Right lobe of liver (tissue), 6 donors: ENCODE results near the gene GAS2L1. TPM values are rescaled to one million over a fixed set of nuclear protein-coding genes. Genes with fewer than 3 reads are reported as not detected.

ENCODE experiments used
- ATAC-seq, 4 donors: fragments of 200-7000 bp; cut with Tn5 transposase; one replicate each; pipeline ENCODE4 v1.9.1; 2020; ENCODE audit warnings: mild to moderate bottlenecking in 4 of 4, moderate library complexity in 4 of 4
- DNase-seq, 3 donors: peaks; one replicate each; pipeline ENCODE4 v3.0.0-alpha.2; 2020
- H3K27ac ChIP-seq, 3 donors: fragments of 200-600 bp; one replicate each; pipeline ENCODE4 v1.8.0; 2022
- H3K27me3 ChIP-seq, 2 donors: fragments of 200-600 bp; one replicate each; pipeline ENCODE4 v1.8.0; 2022
- H3K36me3 ChIP-seq, 4 donors: fragments of 200-600 bp; sonication (generic) in 1 of 4; one replicate each; pipeline versions ENCODE4 v1.5.1 to v1.8.0; 2017 to 2022; ENCODE audit warnings: control low read depth in 1 of 4
- H3K4me1 ChIP-seq, 4 donors: fragments of 200-600 bp; sonication (generic) in 1 of 4; one replicate each; pipeline versions ENCODE4 v1.5.1 to v1.8.0; 2017 to 2022; ENCODE audit warnings: control low read depth in 1 of 4
- H3K4me3 ChIP-seq, 3 donors: fragments of 200-600 bp; one replicate each; pipeline ENCODE4 v1.8.0; 2022
- H3K9me3 ChIP-seq, 4 donors: fragments of 200-600 bp; sonication (generic) in 1 of 4; one replicate each; pipeline versions ENCODE4 v1.5.1 to v1.8.0; 2017 to 2022; ENCODE audit warnings: control low read depth in 1 of 4
- CTCF ChIP-seq, 4 donors: fragments of 200-600 bp in 3 of 4; fragments of 450-650 bp in 1 of 4; IDR thresholded peaks; one replicate each; pipeline versions ENCODE4 v1.5.1 to v1.8.0; 2016 to 2022; ENCODE audit warnings: antibody characterized with exemption in 4 of 4, mild to moderate bottlenecking in 2 of 4
- POLR2A ChIP-seq: fragments of 450-650 bp; IDR thresholded peaks from one replicate; pipeline ENCODE4 v1.6.1; 2017; ENCODE audit warnings: antibody characterized with exemption, mild to moderate bottlenecking
- WGBS: methylation state at CpG from one replicate; pipeline ENCODE4 v1.1.6; 2018; ENCODE audit warnings: low coverage, low lambda C conversion rate; ENCODE audit not compliant: insufficient coverage; ENCODE audit errors: missing lambda C conversion rate; 5-methylcytosine and 5-hydroxymethylcytosine counted together
- intact Hi-C, 2 donors: fragments of 100-400 bp; cut with DNase I; formaldehyde crosslinking; loops; one replicate each; pipeline versions ENCODE4 v1.11.2 to v1.14.1; 2022
- total RNA-seq, 6 experiments: library from RNA; depleted of rRNA in 2 of 6; stranded (reverse); fragments of >200 nt in 2 of 6; fragmentation: NEBNext Ultra II Directional in 3 of 6; extraction: Animal tissue kit (Norgen Biotek cat#: 25700) in 3 of 6; gene quantifications; one replicate each; pipeline versions ENCODE4 v1.1.0 to v1.2.4, GENCODE V29; 2016 to 2023
- donor health status: DM: no; HTN: yes; CAD: no.
- donor health status: DM: no; HTN: no; CAD: no.
- donor health status: DM: no; HTN: no; CAD: no.
- donor health status: DM: no; HTN: yes; CAD: no.
- donor health status: DM: no; HTN: yes; CAD: no.

Gene GAS2L1
- total RNA-seq, 6 experiments from 2014 or later, result 8.9 to 15.8 (median 11.5) TPM

GRCh38 chr22:29330291-29330690 is 23.8 kb downstream of the GAS2L1 start:
- H3K9me3 ChIP-seq, result no peaks in the 10 kb centered on the region
- peaks cover 0 to 12% (median 5%) of the 10 kb centered on the region in 4 donors for H3K4me1 ChIP-seq
- no peak overlapping the region for H3K4me3 ChIP-seq
- no peak for ATAC-seq
- intact Hi-C loops, result no loop called here
- H3K27me3 ChIP-seq, result no peaks in the 10 kb centered on the region
- H3K27ac ChIP-seq, result no peak overlapping the region
- WGBS, result no CpG with 5 or more reads among the region's 19 CpGs
- TF ChIP-seq POLR2A (no peak), CTCF (IDR thresholded peaks at IDR 0.05) (no peak)
- DNase-seq, result no peak
- peaks cover 0 to 57% (median 8%) of the 10 kb centered on the region in 4 donors for H3K36me3 ChIP-seq

- DNase-seq, result peak in 2 of 3 donors; percentile 66 to 76
- Histone ChIP-seq H3K27me3 (no peaks in the 10 kb centered on the region), H3K4me1 (peaks cover 0 to 16% (median 7%) of the 10 kb centered on the region in 4 donors), H3K9me3 (no peaks in the 10 kb centered on the region), H3K27ac (no peak overlapping the region), H3K36me3 (peaks cover 0 to 57% (median 8%) of the 10 kb centered on the region in 4 donors), H3K4me3 (no peak overlapping the region)
- intact Hi-C loops, result no loop called here
- 51% methylated on average over 3 of the region's 9 CpGs for WGBS
- TF ChIP-seq CTCF (IDR thresholded peaks at IDR 0.05) (no peak), POLR2A (no peak)
- peak; percentile 33 to 65 (median 58) for ATAC-seq
Measured at GRCh38 chr22:29330753-29331152, 24.3 kb downstream of the GAS2L1 start.

GRCh38 chr22:29331213-29331612 is 24.8 kb downstream of the GAS2L1 start:
- ATAC-seq, result no peak
- WGBS, result 82% methylated on average over 2 of the region's 8 CpGs
- H3K27ac ChIP-seq, result no peak overlapping the region
- no peak for TF ChIP-seq POLR2A
- H3K9me3 ChIP-seq, result no peaks in the 10 kb centered on the region
- intact Hi-C loops, result no loop called here
- H3K4me1 ChIP-seq, result peaks cover 0 to 21% (median 9%) of the 10 kb centered on the region in 4 donors
- no peak for DNase-seq
- no peak overlapping the region for H3K4me3 ChIP-seq
- no peaks in the 10 kb centered on the region for H3K27me3 ChIP-seq
- peaks cover 0 to 59% (median 8%) of the 10 kb centered on the region in 4 donors for H3K36me3 ChIP-seq

GRCh38 chr22:29331658-29332300 is 25.3 kb downstream of the GAS2L1 start:
- peaks cover 0 to 25% (median 11%) of the 10 kb centered on the region in 4 donors for H3K4me1 ChIP-seq
- no peaks in the 10 kb centered on the region for H3K27me3 ChIP-seq
- no peak overlapping the region for H3K4me3 ChIP-seq
- intact Hi-C loops, result no loop called here
- no CpG with 5 or more reads among the region's 14 CpGs for WGBS
- TF ChIP-seq POLR2A (no peak), CTCF (IDR thresholded peaks at IDR 0.05) (no peak)
- H3K36me3 ChIP-seq, result peaks cover 0 to 61% (median 8%) of the 10 kb centered on the region in 4 donors
- ATAC-seq (no peak), DNase-seq (no peak)
- no peaks in the 10 kb centered on the region for H3K9me3 ChIP-seq
- no peak overlapping the region for H3K27ac ChIP-seq

GRCh38 chr22:29332886-29333496 is 26.5 kb downstream of the GAS2L1 start:
- peaks cover 0 to 34% (median 15%) of the 10 kb centered on the region in 4 donors for H3K4me1 ChIP-seq
- H3K4me3 ChIP-seq, result no peak overlapping the region
- no peak for ATAC-seq
- WGBS, result no CpG with 5 or more reads among the region's 8 CpGs
- no peaks in the 10 kb centered on the region for H3K27me3 ChIP-seq
- no peak for DNase-seq
- H3K36me3 ChIP-seq, result peaks cover 0 to 49% (median 8%) of the 10 kb centered on the region in 4 donors
- TF ChIP-seq POLR2A (no peak), CTCF (IDR thresholded peaks at IDR 0.05) (no peak)
- H3K9me3 ChIP-seq, result no peaks in the 10 kb centered on the region
- no peak overlapping the region for H3K27ac ChIP-seq
- intact Hi-C loops, result no loop called here
